Suprapubic skin (tissue), 4 donors: ENCODE results near the gene TWIST2. TPM values are rescaled to one million over a fixed set of nuclear protein-coding genes. Genes with fewer than 3 reads are reported as not detected.

ENCODE experiments used
- DNase-seq, 2 donors: peaks; one replicate each; pipeline ENCODE4 v3.0.0-alpha.2; 2019; ENCODE audit warnings: low spot score in 2 of 2
- H3K27ac ChIP-seq: fragments of 200-600 bp; sonication (generic); one replicate; pipeline ENCODE4 v1.5.1; 2019
- H3K27me3 ChIP-seq: fragments of 200-600 bp; sonication (generic); one replicate; pipeline ENCODE4 v1.5.1; 2019
- H3K36me3 ChIP-seq: fragments of 200-600 bp; sonication (generic); one replicate; pipeline ENCODE4 v1.5.1; 2019
- H3K4me1 ChIP-seq: fragments of 200-600 bp; sonication (generic); one replicate; pipeline ENCODE4 v1.5.1; 2019
- H3K4me3 ChIP-seq: fragments of 200-600 bp; sonication (generic); one replicate; pipeline ENCODE4 v1.5.1; 2019; ENCODE audit warnings: mild to moderate bottlenecking
- H3K9me3 ChIP-seq: fragments of 200-600 bp; sonication (generic); one replicate; pipeline ENCODE4 v1.5.1; 2019
- CTCF ChIP-seq, 2 donors: fragments of 200-600 bp in 1 of 2; fragments of 450-650 bp in 1 of 2; sonication (generic) in 1 of 2; IDR thresholded peaks; one replicate each; pipeline ENCODE4 v1.5.1; 2016 to 2019; ENCODE audit warnings: antibody characterized with exemption in 2 of 2, mild to moderate bottlenecking in 1 of 2, moderate library complexity in 1 of 2
- EP300 ChIP-seq: sonication (generic); formaldehyde crosslinking; IDR thresholded peaks from one replicate; pipeline ENCODE4 v1.6.1; 2017; ENCODE audit warnings: antibody characterized with exemption
- POLR2A ChIP-seq, 2 donors: fragments of 450-650 bp; IDR thresholded peaks; one replicate each; pipeline ENCODE4 v1.6.1; 2017; ENCODE audit warnings: antibody characterized with exemption in 2 of 2, mild to moderate bottlenecking in 2 of 2, moderate library complexity in 2 of 2
- POLR2AphosphoS5 ChIP-seq, 3 donors: sonication (generic); formaldehyde crosslinking; IDR thresholded peaks; one replicate each; pipeline ENCODE4 v1.6.1; 2017; ENCODE audit warnings: antibody characterized with exemption in 3 of 3
- WGBS: methylation state at CpG from one replicate; pipeline ENCODE4 v1.1.5; 2018; 5-methylcytosine and 5-hydroxymethylcytosine counted together
- total RNA-seq, 4 donors: library from RNA; depleted of rRNA; stranded (reverse); fragments of >200 nt; gene quantifications; one replicate each; pipeline ENCODE4 v1.1.0, GENCODE V29; 2016

The TWIST2 gene
- total RNA-seq, 4 donors from 2014 or later, result 14.7 to 72.7 (median 30.4) TPM

GRCh38 chr2:238949710-238950345 lies 101.9 kb downstream of the TWIST2 start:
- no peak overlapping the region for H3K4me3 ChIP-seq
- WGBS, result 91% methylated on average over 8 of the region's 10 CpGs
- peaks cover 12% of the 10 kb centered on the region for H3K4me1 ChIP-seq
- no peaks in the 10 kb centered on the region for H3K36me3 ChIP-seq
- TF ChIP-seq POLR2AphosphoS5 (IDR thresholded peaks at IDR 0.05) (no peak), POLR2A (IDR thresholded peaks at IDR 0.05) (no peak), EP300 (no peak), CTCF (IDR thresholded peaks at IDR 0.05) (no peak)
- H3K9me3 ChIP-seq, result no peaks in the 10 kb centered on the region
- peak; percentile 40 to 52 for DNase-seq
- no peak overlapping the region for H3K27ac ChIP-seq
- peaks cover 6% of the 10 kb centered on the region for H3K27me3 ChIP-seq

- peak; percentile 52 to 62 for DNase-seq
- H3K4me3 ChIP-seq, result no peak overlapping the region
- 93% methylated on average over 7 of the region's 13 CpGs for WGBS
- no peak for TF ChIP-seq EP300
- no peak for TF ChIP-seq POLR2A (IDR thresholded peaks at IDR 0.05)
- no peak for TF ChIP-seq POLR2AphosphoS5 (IDR thresholded peaks at IDR 0.05)
- no peak for TF ChIP-seq CTCF (IDR thresholded peaks at IDR 0.05)
- H3K27ac ChIP-seq, result no peak overlapping the region
- H3K4me1 ChIP-seq, result peaks cover 12% of the 10 kb centered on the region
- H3K9me3 ChIP-seq, result no peaks in the 10 kb centered on the region
- peaks cover 10% of the 10 kb centered on the region for H3K27me3 ChIP-seq
- no peaks in the 10 kb centered on the region for H3K36me3 ChIP-seq
Measured at GRCh38 chr2:238950551-238950950, 102.7 kb downstream of the TWIST2 start.

DNA sequence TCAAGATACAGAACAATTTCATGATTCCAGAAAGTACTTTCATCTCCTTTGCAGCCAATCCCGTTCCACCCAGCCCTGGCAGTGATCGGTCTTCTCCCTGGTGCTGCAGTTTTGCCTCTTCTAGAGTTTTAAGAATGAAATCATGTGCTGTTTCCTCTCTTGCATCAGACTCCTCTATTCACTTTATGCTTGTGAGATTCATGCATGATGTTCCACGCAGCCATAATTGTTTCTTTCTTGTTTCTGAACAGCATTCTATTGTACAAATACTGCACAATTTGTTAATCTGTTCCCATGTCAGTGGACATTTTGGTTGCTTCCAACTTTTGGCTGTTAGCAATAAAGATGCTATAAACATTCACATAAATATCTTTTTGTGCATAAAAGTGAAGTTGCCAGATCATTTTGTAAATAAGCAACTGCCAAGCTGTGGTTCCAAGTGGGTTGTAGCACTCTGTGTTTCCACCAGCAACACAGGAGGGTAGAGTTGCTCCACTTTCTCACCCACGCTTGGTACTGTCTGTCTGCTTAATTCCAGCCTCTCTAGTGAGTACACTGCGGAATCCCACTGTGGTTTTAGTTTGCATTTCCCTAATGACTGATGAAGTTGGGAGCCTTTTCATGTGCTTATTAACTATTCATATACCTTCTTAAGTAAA lies 104.5 kb downstream of the TWIST2 start:
- no peaks in the 10 kb centered on the region for H3K36me3 ChIP-seq
- TF ChIP-seq POLR2AphosphoS5 (IDR thresholded peaks at IDR 0.05) (no peak), POLR2A (IDR thresholded peaks at IDR 0.05) (no peak), CTCF (IDR thresholded peaks at IDR 0.05) (no peak), EP300 (no peak)
- no peaks in the 10 kb centered on the region for H3K9me3 ChIP-seq
- peaks cover 9% of the 10 kb centered on the region for H3K4me1 ChIP-seq
- peaks cover 10% of the 10 kb centered on the region for H3K27me3 ChIP-seq
- no peak overlapping the region for H3K27ac ChIP-seq
- whole genome bisulfite sequencing, result 67% methylated on average over 5 of the region's 5 CpGs
- no peak overlapping the region for H3K4me3 ChIP-seq
- DNase-seq, result peak in 1 of 2 donors; percentile 35

- no peak overlapping the region for H3K4me3 ChIP-seq
- H3K36me3 ChIP-seq, result no peaks in the 10 kb centered on the region
- H3K27me3 ChIP-seq, result peaks cover 6% of the 10 kb centered on the region
- no peaks in the 10 kb centered on the region for H3K4me1 ChIP-seq
- H3K27ac ChIP-seq, result no peak overlapping the region
- no peaks in the 10 kb centered on the region for H3K9me3 ChIP-seq
- WGBS, result 81% methylated on average over 12 of the region's 12 CpGs
- no peak for DNase-seq
- no peak for TF ChIP-seq POLR2AphosphoS5 (IDR thresholded peaks at IDR 0.05)
Measured at GRCh38 chr2:238954841-238955591, 107.1 kb downstream of the TWIST2 start.

GRCh38 chr2:238955648-238956531 lies 108.0 kb downstream of the TWIST2 start:
- WGBS, result 74% methylated on average over 9 of the region's 10 CpGs
- Histone ChIP-seq H3K36me3 (no peaks in the 10 kb centered on the region), H3K27me3 (peaks cover 4% of the 10 kb centered on the region), H3K4me1 (no peaks in the 10 kb centered on the region), H3K9me3 (no peaks in the 10 kb centered on the region), H3K27ac (no peak overlapping the region), H3K4me3 (no peak overlapping the region)
- no peak for DNase-seq
- TF ChIP-seq POLR2A (IDR thresholded peaks at IDR 0.05) (no peak), POLR2AphosphoS5 (IDR thresholded peaks at IDR 0.05) (no peak), EP300 (no peak), CTCF (IDR thresholded peaks at IDR 0.05) (no peak)
